SK-N-SH (cell line): ENCODE measurements around the gene SPATA3. TPM values are rescaled to one million over a fixed set of nuclear protein-coding genes. Genes with fewer than 3 reads are reported as not detected.

Experiments
- CTCF ChIA-PET: fragments of 300-600, 350-600 bp; formaldehyde crosslinking; extraction: SDS; loops from one replicate; lab custom pipeline; 2021; lab: Yijun Ruan, JAX
- POLR2A ChIA-PET: fragments of 350-600 bp; sonication (Branson Sonifier 250); formaldehyde crosslinking; extraction: SDS; loops from one replicate; lab custom pipeline; 2020; ENCODE audit warnings: antibody characterized with exemption, inconsistent platforms; lab: Yijun Ruan, JAX
- DNase-seq: peaks from one replicate; pipeline ENCODE4 v3.0.0; 2012
- H2AFZ ChIP-seq: fragments of 200-600 bp; sonication (generic); 2 replicates; pipeline ENCODE4 v1.8.1; 2016; ENCODE audit warnings: antibody characterized with exemption, mild to moderate bottlenecking, low read depth
- H3F3A ChIP-seq: fragments of 200-600 bp; sonication (generic); replicated peaks from 2 replicates; pipeline ENCODE3; 2016; ENCODE audit warnings: antibody characterized with exemption, mild to moderate bottlenecking; ENCODE audit not compliant: insufficient read depth
- H3K27ac ChIP-seq, 2 experiments: fragments of 200-500 bp in 1 of 2; fragments of 200-600 bp in 1 of 2; sonication (Bioruptor generic) in 1 of 2; sonication (generic), shearing (Covaris generic) in 1 of 2; 2 replicates each; pipeline versions ENCODE4 v1.5.1 to v1.6.1; 2014 to 2016; ENCODE audit warnings: low read depth in 2 of 2, inconsistent platforms in 1 of 2, low read length in 1 of 2, mild to moderate bottlenecking in 1 of 2, mixed read lengths in 1 of 2
- H3K27me3 ChIP-seq: fragments of 200-600 bp; sonication (generic), shearing (Covaris generic); 2 replicates; pipeline ENCODE4 v1.6.1; 2016; ENCODE audit warnings: mixed run types; ENCODE audit not compliant: insufficient read depth
- H3K36me3 ChIP-seq, 2 experiments: fragments of 200-500 bp in 1 of 2; fragments of 200-600 bp in 1 of 2; sonication (Bioruptor generic) in 1 of 2; sonication (generic) in 1 of 2; replicated peaks in 1 of 2; 2 replicates each; pipeline versions ENCODE3 to v1.5.1; 2014 to 2016; ENCODE audit warnings: low read length in 1 of 2, mild to moderate bottlenecking in 1 of 2; ENCODE audit not compliant: insufficient read depth in 2 of 2, control insufficient read depth in 1 of 2
- H3K4me1 ChIP-seq, 2 experiments: fragments of 200-500 bp in 1 of 2; fragments of 200-600 bp in 1 of 2; sonication (Bioruptor generic) in 1 of 2; sonication (generic), shearing (Covaris generic) in 1 of 2; 2 replicates each; pipeline versions ENCODE4 v1.5.1 to v1.6.1; 2014 to 2016; ENCODE audit warnings: low read depth in 1 of 2, low read length in 1 of 2, mixed run types in 1 of 2; ENCODE audit not compliant: insufficient read depth in 2 of 2, control insufficient read depth in 1 of 2
- H3K4me2 ChIP-seq: fragments of 200-600 bp; sonication (generic), shearing (Covaris generic); 2 replicates; pipeline ENCODE4 v1.6.1; 2017; ENCODE audit warnings: mixed run types
- H3K4me3 ChIP-seq, 2 experiments: fragments of 200-500 bp in 1 of 2; fragments of 200-600 bp in 1 of 2; sonication (Bioruptor generic) in 1 of 2; sonication (generic), shearing (Covaris generic) in 1 of 2; 2 replicates each; pipeline versions ENCODE4 v1.5.1 to v1.8.1; 2014 to 2016; ENCODE audit warnings: low read depth in 2 of 2, inconsistent platforms in 1 of 2, low read length in 1 of 2, mild to moderate bottlenecking in 1 of 2, mixed read lengths in 1 of 2, moderate library complexity in 1 of 2
- H3K79me2 ChIP-seq: fragments of 200-600 bp; sonication (generic); 2 replicates; pipeline ENCODE4 v1.8.1; 2017; ENCODE audit warnings: mild to moderate bottlenecking; ENCODE audit not compliant: insufficient read depth
- H3K9ac ChIP-seq: fragments of 200-600 bp; sonication (generic); 2 replicates; pipeline ENCODE4 v1.6.1; 2017; ENCODE audit warnings: mixed run types
- H3K9me2 ChIP-seq: fragments of 200-600 bp; sonication (generic); 2 replicates; pipeline ENCODE4 v1.6.1; 2017; ENCODE audit warnings: mixed run types
- H3K9me3 ChIP-seq: fragments of 200-600 bp; sonication (generic); 2 replicates; pipeline ENCODE4 v1.6.1; 2017; ENCODE audit warnings: mixed run types, mild to moderate bottlenecking, moderate library complexity
- H4K20me1 ChIP-seq: fragments of 200-600 bp; sonication (generic); 2 replicates; pipeline ENCODE4 v1.6.1; 2017; ENCODE audit warnings: mild to moderate bottlenecking, mixed run types; ENCODE audit not compliant: insufficient read depth
- FOSL2 ChIP-seq: IDR thresholded peaks from 2 replicates; pipeline ENCODE4 v1.4.0; 2012; ENCODE audit warnings: low read depth, mild to moderate bottlenecking, moderate library complexity, borderline replicate concordance
- FOXJ3 ChIP-seq: sonication (generic); formaldehyde crosslinking; IDR thresholded peaks from 2 replicates; pipeline ENCODE4 v1.5.1; 2020; ENCODE audit warnings: mild to moderate bottlenecking, missing genetic modification reagents
- GABPA ChIP-seq: IDR thresholded peaks from 2 replicates; pipeline ENCODE4 v1.4.0; 2012; ENCODE audit warnings: low read depth, mild to moderate bottlenecking
- JUND ChIP-seq: IDR thresholded peaks from 2 replicates; pipeline ENCODE4 v1.4.0; 2012
- NRF1 ChIP-seq: IDR thresholded peaks from 2 replicates; pipeline ENCODE4 v1.6.1; 2012; ENCODE audit warnings: low read depth, mild to moderate bottlenecking, low read length
- RAD21 ChIP-seq: IDR thresholded peaks from 2 replicates; pipeline ENCODE4 v1.6.1; 2012; ENCODE audit warnings: mild to moderate bottlenecking, low read length
- RCOR1 ChIP-seq: fragments of 150-350 bp; IDR thresholded peaks from 2 replicates; pipeline ENCODE4 v1.6.1; 2017; ENCODE audit warnings: antibody characterized with exemption, low read length
- SIN3A ChIP-seq: IDR thresholded peaks from 2 replicates; pipeline ENCODE4 v1.6.1; 2012; ENCODE audit warnings: low read depth, mild to moderate bottlenecking, low read length, moderate library complexity, borderline replicate concordance
- TAF1 ChIP-seq: IDR thresholded peaks from 2 replicates; pipeline ENCODE4 v1.6.1; 2012; ENCODE audit warnings: low read depth, mild to moderate bottlenecking, low read length, moderate library complexity, borderline replicate concordance
- TCF12 ChIP-seq: IDR thresholded peaks from 2 replicates; pipeline ENCODE4 v1.4.0; 2012
- TEAD4 ChIP-seq: IDR thresholded peaks from 2 replicates; pipeline ENCODE4 v1.4.0; 2012; ENCODE audit warnings: mild to moderate bottlenecking, borderline replicate concordance; ENCODE audit not compliant: insufficient read depth
- WGBS: methylation state at CpG from one replicate; pipeline ENCODE4 v1.1.6; 2017; ENCODE audit warnings: low lambda C conversion rate; 5-methylcytosine and 5-hydroxymethylcytosine counted together
- polyA plus RNA-seq, 3 experiments: library from polyadenylated mRNA; depleted of rRNA; stranded (reverse); fragments of >200 nt; gene quantifications; 2 replicates each; pipeline ENCODE4 v1.2.3, GENCODE V29; 2012
- TF ChIP-seq, protein P1 (sequence below): IDR thresholded peaks from 2 replicates; pipeline ENCODE4 v1.4.0; 2012; ENCODE audit warnings: low read depth, borderline replicate concordance
- TF ChIP-seq, protein P2 (sequence below): IDR thresholded peaks from 2 replicates; pipeline ENCODE4; 2012
- TF ChIP-seq, protein P3 (sequence below): IDR thresholded peaks from 2 replicates; pipeline ENCODE4 v1.4.0; 2012; ENCODE audit warnings: low read depth, borderline replicate concordance
- TF ChIP-seq, protein P4 (sequence below): fragments of 150-350 bp; IDR thresholded peaks from 2 replicates; pipeline ENCODE4 v1.6.1; 2016; ENCODE audit warnings: mild to moderate bottlenecking, low read depth, low read length
- TF ChIP-seq, protein P5 (sequence below): IDR thresholded peaks from 2 replicates; pipeline ENCODE4 v1.4.0; 2012; ENCODE audit warnings: low read depth

The SPATA3 gene
- not detected in 2 replicates for polyA plus RNA-seq (2012; rRNA removed)
- polyA plus RNA-seq (2012; cell fraction: cytosol; rRNA removed): not detected in 2 replicates
- polyA plus RNA-seq (2012; cell fraction: nucleus; rRNA removed): not detected in 2 replicates

DNA sequence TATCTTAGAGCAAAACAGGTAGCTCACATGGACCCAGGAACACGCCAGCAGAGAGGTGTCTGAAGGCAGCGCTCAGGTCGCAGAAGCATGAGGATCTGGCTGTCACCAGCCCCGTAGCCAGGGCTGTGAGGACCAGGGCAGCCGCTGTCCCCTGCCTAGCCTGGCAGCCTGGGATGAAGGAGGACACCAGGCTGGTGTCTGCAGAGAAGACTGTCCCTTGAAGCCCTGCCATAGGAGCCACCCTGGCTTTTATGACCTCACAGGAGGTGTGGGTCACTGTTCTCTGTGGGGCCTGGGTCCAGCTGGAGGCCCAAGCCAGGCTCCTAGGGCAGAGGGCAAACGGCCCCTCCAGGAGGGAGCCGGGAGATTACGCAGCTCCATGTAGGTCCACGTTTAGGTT lies at the start of gene SPATA3:
Gene SPATA3 (plus strand): TSS at position 301 of the 400 bp plus-strand sequence. CDS start 113 bp downstream, outside the sequence.
- H3K79me2 ChIP-seq: no peaks in the 10 kb centered on the region
- ChIA-PET POLR2A (no interaction called here), CTCF (interaction anchor here (0.8 to 3.0 kb wide), 3 partner anchors 9 to 171 kb away, joined by 3 to 18 read pairs (median 15); no protein-coding TSS in a partner anchor)
- H3K4me2 ChIP-seq: no peak within 1 kb of the TSS
- H3K4me1 ChIP-seq: no peaks in the 10 kb centered on the region
- DNase-seq: no peak
- no peak within 1 kb of the TSS for H3K27ac ChIP-seq
- no peaks in the 10 kb centered on the region for H3K36me3 ChIP-seq
- no peak within 1 kb of the TSS for H2AFZ ChIP-seq
- H3K9me2 ChIP-seq: no peaks in the 10 kb centered on the region
- TF ChIP-seq RAD21: no peak
- TF ChIP-seq FOXJ3 (CRISPR knock-in tag): no peak
- TF ChIP-seq, protein P1, sequence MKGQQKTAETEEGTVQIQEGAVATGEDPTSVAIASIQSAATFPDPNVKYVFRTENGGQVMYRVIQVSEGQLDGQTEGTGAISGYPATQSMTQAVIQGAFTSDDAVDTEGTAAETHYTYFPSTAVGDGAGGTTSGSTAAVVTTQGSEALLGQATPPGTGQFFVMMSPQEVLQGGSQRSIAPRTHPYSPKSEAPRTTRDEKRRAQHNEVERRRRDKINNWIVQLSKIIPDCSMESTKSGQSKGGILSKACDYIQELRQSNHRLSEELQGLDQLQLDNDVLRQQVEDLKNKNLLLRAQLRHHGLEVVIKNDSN: no peak
- TF ChIP-seq SIN3A: no peak
- TF ChIP-seq, protein P2, sequence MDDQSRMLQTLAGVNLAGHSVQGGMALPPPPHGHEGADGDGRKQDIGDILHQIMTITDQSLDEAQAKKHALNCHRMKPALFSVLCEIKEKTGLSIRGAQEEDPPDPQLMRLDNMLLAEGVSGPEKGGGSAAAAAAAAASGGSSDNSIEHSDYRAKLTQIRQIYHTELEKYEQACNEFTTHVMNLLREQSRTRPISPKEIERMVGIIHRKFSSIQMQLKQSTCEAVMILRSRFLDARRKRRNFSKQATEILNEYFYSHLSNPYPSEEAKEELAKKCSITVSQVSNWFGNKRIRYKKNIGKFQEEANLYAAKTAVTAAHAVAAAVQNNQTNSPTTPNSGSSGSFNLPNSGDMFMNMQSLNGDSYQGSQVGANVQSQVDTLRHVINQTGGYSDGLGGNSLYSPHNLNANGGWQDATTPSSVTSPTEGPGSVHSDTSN: no peak
- no peak for TF ChIP-seq JUND
- TF ChIP-seq, protein P3, sequence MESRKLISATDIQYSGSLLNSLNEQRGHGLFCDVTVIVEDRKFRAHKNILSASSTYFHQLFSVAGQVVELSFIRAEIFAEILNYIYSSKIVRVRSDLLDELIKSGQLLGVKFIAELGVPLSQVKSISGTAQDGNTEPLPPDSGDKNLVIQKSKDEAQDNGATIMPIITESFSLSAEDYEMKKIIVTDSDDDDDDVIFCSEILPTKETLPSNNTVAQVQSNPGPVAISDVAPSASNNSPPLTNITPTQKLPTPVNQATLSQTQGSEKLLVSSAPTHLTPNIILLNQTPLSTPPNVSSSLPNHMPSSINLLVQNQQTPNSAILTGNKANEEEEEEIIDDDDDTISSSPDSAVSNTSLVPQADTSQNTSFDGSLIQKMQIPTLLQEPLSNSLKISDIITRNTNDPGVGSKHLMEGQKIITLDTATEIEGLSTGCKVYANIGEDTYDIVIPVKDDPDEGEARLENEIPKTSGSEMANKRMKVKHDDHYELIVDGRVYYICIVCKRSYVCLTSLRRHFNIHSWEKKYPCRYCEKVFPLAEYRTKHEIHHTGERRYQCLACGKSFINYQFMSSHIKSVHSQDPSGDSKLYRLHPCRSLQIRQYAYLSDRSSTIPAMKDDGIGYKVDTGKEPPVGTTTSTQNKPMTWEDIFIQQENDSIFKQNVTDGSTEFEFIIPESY: no peak
- no peak for TF ChIP-seq GABPA
- no peak for TF ChIP-seq TCF12
- no peak for TF ChIP-seq RCOR1
- TF ChIP-seq, protein P4, sequence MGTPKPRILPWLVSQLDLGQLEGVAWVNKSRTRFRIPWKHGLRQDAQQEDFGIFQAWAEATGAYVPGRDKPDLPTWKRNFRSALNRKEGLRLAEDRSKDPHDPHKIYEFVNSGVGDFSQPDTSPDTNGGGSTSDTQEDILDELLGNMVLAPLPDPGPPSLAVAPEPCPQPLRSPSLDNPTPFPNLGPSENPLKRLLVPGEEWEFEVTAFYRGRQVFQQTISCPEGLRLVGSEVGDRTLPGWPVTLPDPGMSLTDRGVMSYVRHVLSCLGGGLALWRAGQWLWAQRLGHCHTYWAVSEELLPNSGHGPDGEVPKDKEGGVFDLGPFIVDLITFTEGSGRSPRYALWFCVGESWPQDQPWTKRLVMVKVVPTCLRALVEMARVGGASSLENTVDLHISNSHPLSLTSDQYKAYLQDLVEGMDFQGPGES: no peak
- TF ChIP-seq NRF1: no peak
- no peak for TF ChIP-seq FOSL2
- TF ChIP-seq TAF1: no peak
- TF ChIP-seq, protein P5, sequence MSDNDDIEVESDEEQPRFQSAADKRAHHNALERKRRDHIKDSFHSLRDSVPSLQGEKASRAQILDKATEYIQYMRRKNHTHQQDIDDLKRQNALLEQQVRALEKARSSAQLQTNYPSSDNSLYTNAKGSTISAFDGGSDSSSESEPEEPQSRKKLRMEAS: no peak
- no peak for TF ChIP-seq TEAD4
- no peak within 1 kb of the TSS for H3K4me3 ChIP-seq
- no peak within 1 kb of the TSS for H3K9ac ChIP-seq
- no peaks in the 10 kb centered on the region for H3F3A ChIP-seq
- no peaks in the 10 kb centered on the region for H4K20me1 ChIP-seq
- WGBS: 58% methylated on average over 6 of the region's 9 CpGs
- no peaks in the 10 kb centered on the region for H3K9me3 ChIP-seq
- H3K27me3 ChIP-seq: peaks cover 20% of the 10 kb centered on the region
